H1 (cell line): Measurements from ENCODE around the gene PPP1R14B. TPM values are rescaled to one million over a fixed set of nuclear protein-coding genes. Genes with fewer than 3 reads are reported as not detected.

Experiments
- HDAC6 ChIP-seq: IDR thresholded peaks from one replicate; pipeline ENCODE4 v1.7.1; 2012; ENCODE audit warnings: low read depth, mild to moderate bottlenecking, inconsistent platforms, low read length, moderate library complexity
- POLR2AphosphoS5 ChIP-seq: IDR thresholded peaks from 2 replicates; pipeline ENCODE4 v1.6.1; 2011; ENCODE audit warnings: low read depth, low read length
- POU5F1 ChIP-seq: IDR thresholded peaks from 2 replicates; pipeline ENCODE4 v1.6.1; 2011; ENCODE audit warnings: low read depth, mild to moderate bottlenecking, low read length, moderate library complexity
- SP4 ChIP-seq: IDR thresholded peaks from 2 replicates; pipeline ENCODE4 v1.6.1; 2012; ENCODE audit warnings: low read length, inconsistent platforms
- ZNF274 ChIP-seq: IDR thresholded peaks from 2 replicates; pipeline ENCODE4 v1.7.0; 2012; ENCODE audit warnings: low read length, borderline replicate concordance; ENCODE audit errors: extremely low read depth
- polyA plus RNA-seq, 7 experiments: library from polyadenylated mRNA; depleted of rRNA in 3 of 7; stranded (reverse) in 5 of 7; unstranded in 2 of 7; fragments of >200 nt in 5 of 7; fragments of 200-250 nt in 2 of 7; gene quantifications; 1 replicate in 5 of 7; 2 replicates in 1 of 7; 4 replicates in 1 of 7; pipeline versions ENCODE4 v1.2.1 to v1.2.3, GENCODE V29; 2011 to 2013; ENCODE audit warnings: missing spikeins in 2 of 7, mixed read lengths in 2 of 7
- total RNA-seq: library from RNA; stranded (reverse); fragmentation: NEBNext Ultra II Directional; extraction: Animal tissue kit (Norgen Biotek cat#: 25700); gene quantifications from 2 replicates; pipeline ENCODE4 v1.2.1, GENCODE V29; 2021

PPP1R14B gene
- total and polyA plus RNA-seq, 2 of the 8 experiments (the other 6 are each of a cell fraction or from before 2014, with no cell fraction given) = 265 to 419 TPM

- TF ChIP-seq POLR2AphosphoS5 (no peak), SP4 (no peak), POU5F1 (no peak), HDAC6 (no peak), ZNF274 (no peak)
These were observed 20.2 kb downstream of the PPP1R14B start (continued) for GRCh38 chr11:64226507-64227051.
